Esophagus squamous epithelium (tissue), 5 donors: ENCODE measurements around the gene RREB1. TPM values are rescaled to one million over a fixed set of nuclear protein-coding genes. Genes with fewer than 3 reads are reported as not detected.

ENCODE experiments used
- DNase-seq: peaks from one replicate; lab custom pipeline; 2025; lab: John Stamatoyannopoulos, UW
- H3K27ac ChIP-seq, 4 donors: fragments of 200-600 bp; sonication (generic); one replicate each; pipeline ENCODE4 v1.5.1; 2016 to 2019; ENCODE audit warnings: mild to moderate bottlenecking in 1 of 4
- H3K27me3 ChIP-seq, 4 donors: fragments of 200-600 bp; sonication (generic); 1 replicate in 3 of 4; 2 replicates in 1 of 4; pipeline versions ENCODE4 v1.5.1 to v1.6.0; 2017 to 2021; ENCODE audit warnings: antibody characterized with exemption in 1 of 4
- H3K36me3 ChIP-seq, 3 donors: fragments of 200-600 bp; sonication (generic); one replicate each; pipeline ENCODE4 v1.5.1; 2016 to 2019
- H3K4me1 ChIP-seq, 3 donors: fragments of 200-600 bp; sonication (generic); one replicate each; pipeline ENCODE4 v1.5.1; 2017 to 2019
- H3K4me3 ChIP-seq, 4 donors: fragments of 200-600 bp; sonication (generic); 1 replicate in 3 of 4; 2 replicates in 1 of 4; pipeline ENCODE4 v1.5.1; 2016 to 2019; ENCODE audit warnings: mild to moderate bottlenecking in 2 of 4, moderate library complexity in 1 of 4
- H3K9me3 ChIP-seq, 3 donors: fragments of 200-600 bp; sonication (generic); one replicate each; pipeline ENCODE4 v1.5.1; 2016 to 2019
- POLR2A ChIP-seq, 4 donors: fragments of 450-650 bp; IDR thresholded peaks; one replicate each; pipeline ENCODE4 v1.6.1; 2017; ENCODE audit warnings: antibody characterized with exemption in 4 of 4, mild to moderate bottlenecking in 4 of 4, moderate library complexity in 3 of 4
- WGBS, 2 donors: methylation state at CpG; one replicate each; pipeline ENCODE4 v1.1.5; 2018; 5-methylcytosine and 5-hydroxymethylcytosine counted together
- intact Hi-C: fragments of 100-400 bp; cut with DNase I; formaldehyde crosslinking; loops from one replicate; pipeline ENCODE4 v1.15.0; 2022
- total RNA-seq, 4 donors: library from RNA; depleted of rRNA; stranded (reverse); fragments of >200 nt; gene quantifications; one replicate each; pipeline ENCODE4 v1.1.0, GENCODE V29; 2016
- TF ChIP-seq, protein P1 (sequence below), 6 experiments: fragments of 450-650 bp in 4 of 6; fragments of 200-600 bp in 2 of 6; sonication (generic) in 2 of 6; IDR thresholded peaks; one replicate each; pipeline ENCODE4 v1.5.1; 2016 to 2019; ENCODE audit warnings: antibody characterized with exemption in 6 of 6, mild to moderate bottlenecking in 4 of 6, moderate library complexity in 4 of 6
- donor health status: DM: yes; HTN: yes; CAD: no.

Gene RREB1
- total RNA-seq, 4 donors from 2014 or later: 41.7 to 79.6 (median 57.5) TPM

DNA sequence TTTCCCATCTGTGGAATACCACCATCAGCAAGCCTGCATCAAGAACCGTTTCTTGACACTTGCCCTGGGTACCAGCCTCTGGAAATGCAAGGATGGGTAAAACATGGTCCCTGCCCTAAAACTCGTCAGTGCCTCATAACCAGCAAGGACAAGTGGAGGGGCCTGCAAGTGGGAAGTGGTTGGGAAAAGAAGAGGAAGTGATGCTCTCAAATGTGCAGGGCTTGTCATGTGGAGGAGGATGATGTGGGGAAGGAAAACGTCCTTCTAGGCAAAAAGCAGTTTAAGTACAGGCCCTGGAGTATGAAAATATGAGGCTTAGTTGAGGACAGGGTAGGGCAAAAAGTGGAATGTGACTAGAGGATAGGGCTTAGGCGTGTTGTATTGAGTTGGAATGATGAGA lies 19.0 kb downstream of the RREB1 start:
- no peaks in the 10 kb centered on the region for H3K27me3 ChIP-seq
- WGBS, 2 donors: 69 to 70% methylated on average over 3 to 4 of the region's 4 CpGs
- no peak overlapping the region for H3K4me3 ChIP-seq
- no peak for DNase-seq
- intact Hi-C loops: no loop called here
- TF ChIP-seq, protein P1, sequence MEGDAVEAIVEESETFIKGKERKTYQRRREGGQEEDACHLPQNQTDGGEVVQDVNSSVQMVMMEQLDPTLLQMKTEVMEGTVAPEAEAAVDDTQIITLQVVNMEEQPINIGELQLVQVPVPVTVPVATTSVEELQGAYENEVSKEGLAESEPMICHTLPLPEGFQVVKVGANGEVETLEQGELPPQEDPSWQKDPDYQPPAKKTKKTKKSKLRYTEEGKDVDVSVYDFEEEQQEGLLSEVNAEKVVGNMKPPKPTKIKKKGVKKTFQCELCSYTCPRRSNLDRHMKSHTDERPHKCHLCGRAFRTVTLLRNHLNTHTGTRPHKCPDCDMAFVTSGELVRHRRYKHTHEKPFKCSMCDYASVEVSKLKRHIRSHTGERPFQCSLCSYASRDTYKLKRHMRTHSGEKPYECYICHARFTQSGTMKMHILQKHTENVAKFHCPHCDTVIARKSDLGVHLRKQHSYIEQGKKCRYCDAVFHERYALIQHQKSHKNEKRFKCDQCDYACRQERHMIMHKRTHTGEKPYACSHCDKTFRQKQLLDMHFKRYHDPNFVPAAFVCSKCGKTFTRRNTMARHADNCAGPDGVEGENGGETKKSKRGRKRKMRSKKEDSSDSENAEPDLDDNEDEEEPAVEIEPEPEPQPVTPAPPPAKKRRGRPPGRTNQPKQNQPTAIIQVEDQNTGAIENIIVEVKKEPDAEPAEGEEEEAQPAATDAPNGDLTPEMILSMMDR (IDR thresholded peaks at IDR 0.05): no peak
- no peak for TF ChIP-seq POLR2A (IDR thresholded peaks at IDR 0.05)
- peaks cover 0 to 51% (median 0%) of the 10 kb centered on the region in 3 donors for H3K36me3 ChIP-seq
- H3K4me1 ChIP-seq: peaks cover 7 to 84% (median 44%) of the 10 kb centered on the region in 3 donors
- H3K27ac ChIP-seq: peak overlapping the region in 3 of 4 donors; percentile 66 to 93 (median 90)
- H3K9me3 ChIP-seq: no peaks in the 10 kb centered on the region

- Histone ChIP-seq H3K4me3 (no peak overlapping the region), H3K9me3 (no peaks in the 10 kb centered on the region), H3K36me3 (peaks cover 0 to 43% (median 0%) of the 10 kb centered on the region in 3 donors), H3K4me1 (peaks cover 7 to 92% (median 44%) of the 10 kb centered on the region in 3 donors), H3K27me3 (no peaks in the 10 kb centered on the region), H3K27ac (peak overlapping the region; percentile 86 to 93 (median 90))
- no peak for DNase-seq
- intact Hi-C loops: no loop called here
- WGBS, 2 donors: 59 to 88% methylated on average over 3 to 4 of the region's 5 CpGs
- TF ChIP-seq POLR2A (IDR thresholded peaks at IDR 0.05): no peak
- TF ChIP-seq, protein P1 (IDR thresholded peaks at IDR 0.05): no peak
Observed at GRCh38 chr6:7127680-7128079, 19.9 kb downstream of the RREB1 start.

DNA sequence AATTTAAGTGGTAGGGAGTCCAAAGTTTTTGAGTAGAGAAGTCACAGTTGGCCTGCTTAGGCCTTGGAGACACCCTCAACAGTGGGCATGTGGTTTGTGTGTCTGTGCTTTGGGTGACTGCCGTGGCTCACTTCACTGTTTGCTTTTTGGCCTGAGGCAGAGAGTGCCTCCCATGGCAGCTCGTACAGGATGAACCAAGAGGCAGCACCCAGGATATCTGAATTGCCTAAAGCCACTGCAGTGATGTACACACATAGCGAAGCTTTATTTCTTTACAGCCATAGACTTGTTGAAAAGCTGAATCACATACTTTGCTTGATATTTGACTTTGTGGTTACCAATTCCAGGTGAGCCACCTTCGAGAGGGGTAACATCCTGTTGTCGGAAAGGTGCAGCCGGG lies 21.6 kb downstream of the RREB1 start:
- Histone ChIP-seq H3K9me3 (no peaks in the 10 kb centered on the region), H3K27me3 (no peaks in the 10 kb centered on the region), H3K4me3 (no peak overlapping the region), H3K36me3 (peaks cover 0 to 32% (median 0%) of the 10 kb centered on the region in 3 donors), H3K4me1 (peaks cover 7 to 86% (median 41%) of the 10 kb centered on the region in 3 donors), H3K27ac (peak overlapping the region; percentile 86 to 93 (median 90))
- intact Hi-C loops: no loop called here
- no peak for TF ChIP-seq POLR2A (IDR thresholded peaks at IDR 0.05)
- TF ChIP-seq, protein P1 (IDR thresholded peaks at IDR 0.05): no peak
- 25 to 54% methylated on average over 5 to 6 of the region's 6 CpGs for WGBS, 2 donors
- DNase-seq: no peak

DNA sequence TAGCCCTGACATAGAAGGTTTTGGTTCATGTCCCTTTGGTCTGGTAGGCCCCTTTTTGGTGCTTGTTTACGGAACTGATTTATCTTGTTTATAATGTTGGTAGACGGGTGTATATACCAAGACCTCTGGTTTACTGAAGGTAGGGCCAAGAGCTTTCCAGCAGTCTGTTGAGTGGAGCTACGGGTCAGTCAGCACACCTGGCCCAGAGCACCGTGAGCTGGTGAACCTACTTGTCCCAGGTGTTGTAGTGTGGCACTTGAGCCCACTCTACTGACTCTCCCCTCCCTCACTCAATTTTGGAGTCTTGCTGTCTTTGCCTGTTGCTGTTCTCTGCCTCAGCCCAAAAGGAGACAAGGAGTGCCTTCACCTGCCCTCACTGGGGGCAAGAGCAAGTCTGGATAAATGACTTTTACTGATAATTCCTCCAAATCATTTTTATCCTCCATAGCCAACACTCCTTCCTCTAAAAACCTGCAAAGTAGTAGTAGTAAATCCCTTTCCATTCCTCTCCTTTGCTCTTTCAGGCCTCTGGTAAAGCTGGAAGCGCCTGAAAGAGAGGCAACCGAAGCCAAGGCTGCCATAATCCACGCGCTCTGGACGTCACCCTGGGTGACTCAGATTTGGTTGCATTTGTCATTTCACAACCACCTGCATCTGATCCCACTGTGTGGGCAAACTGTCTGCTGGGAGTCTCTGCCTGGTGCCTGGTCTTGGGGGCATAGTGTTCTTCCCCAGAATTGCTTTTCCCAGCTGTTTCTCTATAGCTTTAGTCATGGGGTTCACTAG lies 22.2 kb downstream of the RREB1 start:
- intact Hi-C loops: no loop called here
- Histone ChIP-seq H3K4me3 (no peak overlapping the region), H3K9me3 (no peaks in the 10 kb centered on the region), H3K36me3 (peaks cover 0 to 26% (median 0%) of the 10 kb centered on the region in 3 donors), H3K27me3 (no peaks in the 10 kb centered on the region), H3K27ac (peak overlapping the region; percentile 86 to 93 (median 90)), H3K4me1 (peaks cover 7 to 81% (median 38%) of the 10 kb centered on the region in 3 donors)
- WGBS, 2 donors: 38 to 57% methylated on average over 9 of the region's 9 CpGs
- TF ChIP-seq, protein P1 (IDR thresholded peaks at IDR 0.05): no peak
- TF ChIP-seq POLR2A (IDR thresholded peaks at IDR 0.05): no peak
- no peak for DNase-seq

DNA sequence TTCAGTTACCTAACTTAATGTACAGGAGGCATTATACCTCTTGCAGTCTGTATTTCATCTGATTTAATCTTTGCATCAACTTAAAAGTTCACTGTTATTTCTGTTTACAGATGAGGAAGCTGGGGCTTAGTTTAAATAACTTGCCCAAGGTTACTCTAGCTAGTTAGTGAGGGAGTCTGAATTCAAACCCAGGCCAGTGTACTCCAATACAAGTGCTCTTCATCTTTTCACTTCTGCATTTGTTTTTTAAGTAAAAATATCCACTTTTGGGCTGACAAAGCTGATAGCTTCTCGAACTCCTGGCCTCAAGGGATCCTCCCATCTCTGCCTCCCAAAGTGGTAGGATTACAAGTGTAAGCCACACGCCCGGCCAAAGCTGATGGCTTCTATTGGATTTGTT lies 23.6 kb downstream of the RREB1 start:
- H3K36me3 ChIP-seq: peaks cover 0 to 12% (median 0%) of the 10 kb centered on the region in 3 donors
- no peak overlapping the region for H3K4me3 ChIP-seq
- H3K9me3 ChIP-seq: no peaks in the 10 kb centered on the region
- TF ChIP-seq, protein P1 (IDR thresholded peaks at IDR 0.05): no peak
- TF ChIP-seq POLR2A (IDR thresholded peaks at IDR 0.05): no peak
- intact Hi-C loops: no loop called here
- 69 to 87% methylated on average over 3 of the region's 3 CpGs for WGBS, 2 donors
- H3K27ac ChIP-seq: peak overlapping the region in 3 of 4 donors; percentile 23 to 93 (median 90)
- DNase-seq: no peak
- no peaks in the 10 kb centered on the region for H3K27me3 ChIP-seq
- H3K4me1 ChIP-seq: peaks cover 7 to 81% (median 30%) of the 10 kb centered on the region in 3 donors
